Measurements from ENCODE around the gene ITGA2.
"Not testable (repeated sequence)": the region's sequence is repeated elsewhere in the genome, so short reads cannot be mapped to it uniquely, and the experiment has no call there.

ITGA2 gene

GRCh38 chr5:53109443-53110127 lies 120.4 kb downstream of the ITGA2 start, which contains the start of gene MOCS2:
MOCS2 (minus strand) TSS chr5:53109757; CDS start chr5:53107174, 2,583 bp downstream.
- peak; percentile 69 to 90 for DNase-seq

- DNase-seq, result no peak
These were observed 121.0 kb downstream of the ITGA2 start for GRCh38 chr5:53110156-53110555.

- no peak for DNase-seq
These were observed 122.0 kb downstream of the ITGA2 start for GRCh38 chr5:53111139-53111538.

GRCh38 chr5:53112307-53112706 lies 123.2 kb downstream of the ITGA2 start:
- DNase-seq, result not testable (repeated sequence)

- no peak for DNase-seq
These were observed 123.8 kb downstream of the ITGA2 start for GRCh38 chr5:53112909-53113308.

- DNase-seq, result no peak
These were observed 124.8 kb downstream of the ITGA2 start for GRCh38 chr5:53113947-53114346.

- DNase-seq, result no peak
These were observed 125.8 kb downstream of the ITGA2 start for GRCh38 chr5:53114988-53115387.

GRCh38 chr5:53116597-53116996 lies 127.4 kb downstream of the ITGA2 start:
- DNase-seq, result no peak

GRCh38 chr5:53118879-53119278 lies 129.7 kb downstream of the ITGA2 start:
- DNase-seq, result no peak

GRCh38 chr5:53120165-53120564 lies 131.0 kb downstream of the ITGA2 start:
- no peak for DNase-seq

GRCh38 chr5:53123702-53124101 lies 134.6 kb downstream of the ITGA2 start:
- peak in 1 of 2 experiments; percentile 1 for DNase-seq

- DNase-seq, result no peak
These were observed 137.4 kb downstream of the ITGA2 start for GRCh38 chr5:53126521-53126920.

- DNase-seq, result no peak
These were observed 138.0 kb downstream of the ITGA2 start for GRCh38 chr5:53127107-53127506.

GRCh38 chr5:53128481-53128880 lies 139.3 kb downstream of the ITGA2 start:
- no peak for DNase-seq

- no peak for DNase-seq
These were observed 141.1 kb downstream of the ITGA2 start for GRCh38 chr5:53130266-53130665.

- no peak for DNase-seq
These were observed 143.9 kb downstream of the ITGA2 start for GRCh38 chr5:53133020-53133419.

Measured in NCI-H526 (cell line).